UCSD-AML1 (cell line): Measurements from ENCODE around the gene YWHAH.

Experiments
- DNase-seq: peaks from one replicate; lab custom pipeline; 2025; ENCODE audit not compliant: unreplicated experiment; lab: John Stamatoyannopoulos, UW

The YWHAH gene

DNA sequence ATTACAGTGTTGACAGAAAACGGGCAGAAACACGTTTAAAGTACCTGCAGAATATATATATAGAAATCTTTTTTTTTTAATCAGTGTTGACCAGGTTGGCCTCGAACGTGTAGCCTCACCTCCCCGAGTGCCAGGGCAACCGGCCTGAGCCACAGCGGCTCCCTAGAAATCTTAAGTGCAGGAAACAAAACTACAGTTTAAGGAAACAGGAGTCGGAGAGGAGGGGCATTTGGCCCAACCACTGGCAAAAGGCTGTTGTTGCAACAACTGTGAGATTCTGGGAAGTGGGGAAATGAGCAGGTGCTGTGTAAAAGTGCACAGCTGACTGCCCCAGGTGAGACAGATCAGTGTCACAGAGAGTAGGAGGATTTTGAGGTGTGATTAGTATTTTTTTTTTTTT, 3.7 kb downstream of the YWHAH start:
- DNase-seq = no peak

DNA sequence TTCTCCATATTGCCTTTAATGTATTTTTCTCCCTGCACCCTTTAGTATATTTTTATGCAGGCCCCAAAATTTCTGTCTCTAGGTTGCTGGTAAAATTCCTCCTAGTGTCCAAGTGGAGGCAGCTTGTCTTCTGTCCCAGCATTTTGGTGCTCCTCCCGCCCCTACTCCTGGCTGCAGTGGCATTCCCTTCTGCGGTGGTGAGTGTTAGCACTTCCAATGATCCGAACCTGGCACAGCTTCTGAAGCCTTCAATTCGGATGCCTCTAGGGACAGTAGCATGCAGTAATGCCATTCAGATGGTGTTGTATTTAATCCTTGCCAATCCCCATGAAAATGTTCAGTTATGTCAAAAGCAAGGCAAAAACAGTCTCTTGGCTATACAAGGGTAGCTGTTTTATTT, 5.9 kb downstream of the YWHAH start:
- no peak for DNase-seq

DNA sequence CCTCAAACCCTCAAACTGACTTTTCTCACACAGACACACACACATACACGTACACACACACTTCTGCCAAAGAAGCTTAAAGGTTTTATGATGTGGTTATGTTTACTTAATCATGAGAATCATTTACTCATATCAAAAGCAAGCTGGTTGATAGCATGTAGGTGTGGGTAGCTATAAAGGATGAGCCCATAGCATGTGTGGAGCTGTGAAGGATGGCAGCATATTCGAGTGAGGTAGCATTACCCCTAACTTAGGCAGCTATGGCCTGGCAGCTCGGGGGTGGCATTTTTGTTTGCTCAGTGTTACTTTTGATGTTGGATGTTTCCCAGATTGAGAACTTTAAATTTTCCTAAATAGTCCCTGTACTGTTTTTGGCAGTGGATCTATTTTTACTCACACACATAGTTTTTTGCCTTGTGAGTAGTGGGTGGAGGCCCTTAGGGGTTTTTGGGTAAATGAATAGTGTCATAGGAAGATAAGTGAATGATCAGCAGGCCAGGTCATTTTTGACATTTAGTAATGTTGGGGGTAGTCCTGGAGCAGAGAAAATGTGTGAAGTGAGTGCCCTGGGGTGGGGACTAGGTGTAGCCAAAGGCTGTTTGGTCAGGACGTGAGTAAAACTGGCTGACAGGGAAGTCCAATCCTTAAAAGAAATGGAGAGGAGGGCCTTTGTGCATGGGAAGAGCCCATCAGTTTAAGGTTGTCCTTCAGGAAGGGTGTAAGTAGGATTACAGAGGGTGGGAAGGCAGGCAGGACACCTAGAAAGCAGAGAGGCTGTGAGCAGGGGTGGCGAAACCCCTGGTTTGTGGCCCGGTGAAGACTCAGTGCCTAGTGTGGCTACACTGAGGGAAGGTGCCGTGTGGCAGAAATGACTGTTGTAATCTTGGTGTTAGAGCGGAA, 7.1 kb downstream of the YWHAH start:
- no peak for DNase-seq

DNA sequence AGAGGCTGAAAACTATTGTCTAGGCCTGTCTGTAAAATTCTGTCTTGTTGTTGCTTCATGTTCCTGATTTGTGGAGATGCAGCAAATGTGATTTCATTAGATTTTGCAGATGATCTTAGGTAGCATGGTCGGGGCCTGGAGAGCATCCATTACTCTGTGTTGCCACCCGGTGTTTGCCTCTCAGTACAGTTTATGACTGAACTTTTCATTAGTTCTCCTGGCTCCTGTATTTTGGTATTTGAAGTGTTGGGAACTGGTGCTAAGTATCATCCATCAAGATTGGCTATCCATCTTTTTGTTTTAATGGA, 7.7 kb downstream of the YWHAH start:
- DNase-seq = no peak

DNA sequence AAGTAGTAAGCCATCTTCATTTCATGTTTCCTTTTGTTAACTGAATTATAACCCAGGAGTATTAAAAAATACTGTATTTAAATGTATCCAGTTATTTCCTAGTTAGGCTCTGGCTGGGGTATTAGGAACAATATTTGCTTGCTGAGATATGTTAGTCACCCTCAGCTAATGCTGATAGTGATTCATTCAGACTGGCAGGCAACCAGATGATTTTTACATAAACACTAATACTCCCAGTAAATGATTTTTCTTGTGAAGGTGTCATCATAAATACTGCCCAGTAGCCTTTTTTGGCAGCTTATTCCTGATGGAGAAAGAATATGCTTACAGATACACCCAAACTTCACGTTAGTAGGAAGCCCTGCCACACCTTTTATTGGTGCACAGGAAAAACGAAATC, 8.1 kb downstream of the YWHAH start:
- no peak for DNase-seq

DNA sequence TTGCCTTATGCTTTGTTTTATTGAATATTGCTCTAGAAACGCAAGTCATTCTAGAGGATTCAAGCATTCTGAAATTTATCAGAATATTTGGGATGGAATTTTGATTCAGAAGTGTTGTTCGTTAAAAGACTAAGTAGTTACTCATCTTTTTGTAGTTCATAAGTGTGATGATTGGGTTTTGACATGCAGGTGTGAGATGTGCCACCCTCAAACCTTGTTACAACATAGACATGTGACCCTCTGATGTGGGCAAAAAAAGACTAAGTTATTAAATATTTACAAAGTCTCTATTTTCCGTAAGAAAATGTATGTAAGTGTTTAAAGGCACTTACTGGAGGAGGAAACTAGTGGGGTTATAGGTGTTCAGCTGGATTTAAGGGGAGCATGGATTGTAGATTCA, 8.9 kb downstream of the YWHAH start:
- no peak for DNase-seq

DNA sequence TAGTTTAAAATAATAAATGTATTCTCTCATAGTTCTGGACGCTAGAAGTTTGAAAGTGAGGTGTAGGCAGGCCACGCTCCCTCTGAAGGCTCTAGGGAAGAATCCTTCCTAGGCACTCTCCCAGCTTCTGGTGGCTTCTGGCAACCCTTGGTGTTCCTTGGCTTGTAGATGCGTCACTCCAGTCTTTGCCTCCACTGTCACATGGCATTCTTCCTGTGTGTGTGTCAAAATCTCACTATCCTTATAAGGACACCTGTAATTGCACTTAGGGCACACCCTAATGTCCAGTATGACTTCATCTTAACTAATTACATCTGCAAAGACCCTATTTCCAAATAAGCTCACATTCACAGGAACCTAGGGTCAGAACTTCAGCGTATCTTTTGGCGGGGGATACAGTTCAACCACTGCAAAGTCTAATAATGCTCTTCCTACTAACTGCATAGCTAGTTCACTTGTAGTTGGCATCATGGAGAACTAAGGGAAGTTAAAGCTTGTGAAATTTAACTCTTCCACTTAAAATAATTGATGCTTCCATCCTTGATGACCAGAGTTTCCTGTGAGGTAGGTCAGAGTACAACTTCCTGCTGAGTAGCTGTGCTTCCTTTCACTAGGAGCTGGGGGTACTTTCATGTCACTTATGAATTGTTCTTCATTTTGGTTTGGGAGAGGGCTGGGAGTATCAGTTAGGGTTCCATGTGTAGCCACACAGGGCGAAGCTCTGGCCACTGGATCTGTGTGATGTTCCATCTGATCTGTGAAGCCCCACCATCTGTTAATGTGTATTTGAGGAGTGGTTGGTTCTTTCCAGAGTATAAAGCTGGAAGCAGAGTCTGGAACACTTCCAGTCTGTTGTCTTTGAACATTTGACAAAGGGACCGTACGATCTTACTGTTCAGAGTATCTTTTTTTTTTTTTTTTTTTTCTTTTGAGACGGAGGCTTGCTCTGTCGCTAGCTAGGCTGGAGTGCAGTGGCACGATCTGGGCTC, 10.5 kb downstream of the YWHAH start:
- no peak for DNase-seq

DNA sequence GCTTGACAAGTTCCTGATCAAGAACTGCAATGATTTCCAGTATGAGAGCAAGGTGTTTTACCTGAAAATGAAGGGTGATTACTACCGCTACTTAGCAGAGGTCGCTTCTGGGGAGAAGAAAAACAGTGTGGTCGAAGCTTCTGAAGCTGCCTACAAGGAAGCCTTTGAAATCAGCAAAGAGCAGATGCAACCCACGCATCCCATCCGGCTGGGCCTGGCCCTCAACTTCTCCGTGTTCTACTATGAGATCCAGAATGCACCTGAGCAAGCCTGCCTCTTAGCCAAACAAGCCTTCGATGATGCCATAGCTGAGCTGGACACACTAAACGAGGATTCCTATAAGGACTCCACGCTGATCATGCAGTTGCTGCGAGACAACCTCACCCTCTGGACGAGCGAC, 12.0 kb downstream of the YWHAH start:
- no peak for DNase-seq

DNA sequence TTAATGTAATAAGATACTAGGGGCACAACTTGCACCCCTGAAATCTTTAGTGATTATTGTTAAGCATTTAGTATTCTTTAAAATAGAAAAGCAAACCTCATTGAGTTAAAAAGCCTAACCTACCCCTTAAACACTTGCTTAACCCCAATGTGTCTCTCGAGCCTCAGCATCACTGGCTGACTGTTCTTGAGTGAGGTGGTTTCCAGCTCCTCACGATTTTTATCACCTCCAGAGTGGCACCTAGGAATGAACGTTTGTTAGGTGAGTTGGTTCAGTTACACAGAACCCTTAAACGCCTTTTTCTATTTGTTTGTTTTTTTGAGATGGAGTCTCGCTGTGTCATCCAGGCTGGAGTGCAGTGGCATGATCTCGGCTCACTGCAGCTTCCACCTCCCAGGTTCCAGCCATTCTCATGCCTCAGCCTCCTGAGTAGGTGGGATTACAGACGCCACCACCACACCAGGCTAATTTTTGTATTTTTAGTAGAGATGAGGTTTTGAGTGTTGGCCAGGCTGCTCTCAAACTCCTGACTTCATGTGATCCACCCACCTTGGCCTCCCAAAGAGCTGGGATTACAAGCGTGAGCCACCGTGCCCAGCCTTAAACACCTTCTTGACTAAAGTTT, 13.7 kb downstream of the YWHAH start:
- no peak for DNase-seq

DNA sequence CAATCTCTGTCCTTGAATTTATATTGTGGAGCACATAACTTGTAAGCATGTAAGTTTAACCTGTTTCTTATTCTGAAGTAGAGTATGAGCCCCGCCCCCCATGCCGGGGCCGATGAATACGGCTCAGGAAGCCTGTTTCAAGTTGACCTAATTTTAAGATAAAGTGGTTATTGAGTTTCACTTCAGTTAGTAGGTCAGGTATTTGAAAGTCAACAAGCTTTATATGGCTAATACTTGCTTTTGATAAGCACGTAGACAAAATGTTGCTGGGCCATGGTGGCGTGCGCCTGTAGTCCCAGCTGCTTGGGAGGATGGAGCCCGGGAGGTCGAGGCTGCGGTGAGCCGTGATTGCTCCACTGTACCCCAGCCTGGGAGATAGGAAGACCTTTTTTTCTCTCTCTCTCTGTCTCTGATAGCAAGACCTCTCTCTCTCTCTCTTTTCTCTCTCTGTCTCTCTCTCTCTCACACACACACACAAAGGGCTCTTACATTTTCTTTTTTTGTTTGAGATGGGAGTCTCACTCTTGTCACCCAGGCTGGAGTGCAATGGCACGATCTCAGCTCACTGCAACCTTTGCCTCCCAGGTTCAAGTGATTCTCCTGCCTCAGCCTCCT, 14.4 kb downstream of the YWHAH start:
- no peak for DNase-seq

DNA sequence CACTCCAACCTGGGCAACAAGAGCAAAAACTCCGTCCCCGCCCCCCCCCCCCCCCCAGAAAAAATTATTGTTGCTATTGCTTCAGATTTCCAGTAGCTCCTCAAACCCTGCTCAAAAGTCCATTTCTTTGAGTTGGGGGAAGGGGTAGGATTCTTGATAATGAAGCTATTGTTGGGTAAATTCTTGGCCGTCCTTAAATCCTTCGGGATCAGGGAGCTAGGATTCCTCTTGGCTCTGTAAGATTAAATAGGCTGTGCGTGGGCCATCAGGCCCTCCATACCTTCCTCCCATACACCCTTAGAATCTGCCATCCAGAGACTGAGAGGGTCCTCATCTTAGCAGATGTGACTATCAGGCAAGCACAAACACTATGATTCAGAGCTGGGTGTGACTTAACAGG, 16.4 kb downstream of the YWHAH start:
- DNase-seq = no peak

DNA sequence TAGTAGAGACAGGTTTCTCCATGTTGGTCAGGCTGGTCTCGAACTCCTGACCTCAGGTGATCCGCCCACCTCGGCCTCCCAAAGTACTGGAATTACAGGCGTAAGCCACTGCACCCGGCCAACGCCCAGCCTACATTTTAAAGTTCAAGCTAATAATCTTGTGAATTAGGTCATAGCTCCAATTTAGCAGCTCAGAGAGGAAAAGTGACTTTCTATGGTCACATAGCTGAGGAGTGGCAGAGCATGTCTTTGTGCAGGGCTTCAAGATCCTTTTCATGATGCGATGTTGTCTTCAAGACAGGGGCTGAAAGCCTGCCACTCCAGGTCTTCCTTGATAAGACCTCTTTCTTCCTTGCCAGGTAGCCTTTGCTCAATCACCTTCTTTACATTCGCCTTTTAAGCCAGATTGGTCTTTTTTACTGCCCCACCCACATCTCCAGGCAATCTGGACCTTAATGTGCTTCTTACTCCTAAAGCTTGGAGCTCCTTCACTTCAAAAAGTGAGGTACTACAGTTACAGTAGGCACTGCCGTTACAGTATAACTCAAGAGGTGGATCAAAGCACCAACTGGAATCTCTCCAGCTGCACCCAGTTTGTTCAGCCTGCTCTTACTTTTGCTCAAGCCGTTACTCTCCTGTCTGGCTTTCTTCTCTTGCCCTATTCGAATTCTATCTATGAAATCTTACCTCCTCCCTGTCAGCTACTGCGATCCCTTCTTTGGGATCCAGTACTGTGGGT, 18.2 kb downstream of the YWHAH start:
- DNase-seq = no peak

DNA sequence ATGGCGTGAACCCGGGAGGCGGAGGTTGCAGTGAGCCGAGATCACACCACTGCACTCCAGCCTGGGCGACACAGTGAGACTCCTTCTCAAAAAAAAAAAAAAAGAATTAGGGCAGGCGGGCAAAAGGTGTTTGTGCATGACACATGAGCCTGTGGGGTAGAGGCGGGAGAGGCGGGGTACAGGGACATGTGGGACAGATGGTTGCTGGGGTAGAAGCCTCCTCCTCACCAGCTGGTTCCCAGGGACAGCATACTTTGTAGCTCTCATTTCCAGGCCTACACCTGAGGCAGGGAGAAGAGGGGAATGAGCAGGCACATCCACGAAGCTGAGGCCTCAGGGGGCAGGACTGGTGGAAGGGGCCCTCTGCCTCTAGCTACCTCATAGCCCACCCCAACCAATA, 23.7 kb downstream of the YWHAH start:
- DNase-seq = no peak

DNA sequence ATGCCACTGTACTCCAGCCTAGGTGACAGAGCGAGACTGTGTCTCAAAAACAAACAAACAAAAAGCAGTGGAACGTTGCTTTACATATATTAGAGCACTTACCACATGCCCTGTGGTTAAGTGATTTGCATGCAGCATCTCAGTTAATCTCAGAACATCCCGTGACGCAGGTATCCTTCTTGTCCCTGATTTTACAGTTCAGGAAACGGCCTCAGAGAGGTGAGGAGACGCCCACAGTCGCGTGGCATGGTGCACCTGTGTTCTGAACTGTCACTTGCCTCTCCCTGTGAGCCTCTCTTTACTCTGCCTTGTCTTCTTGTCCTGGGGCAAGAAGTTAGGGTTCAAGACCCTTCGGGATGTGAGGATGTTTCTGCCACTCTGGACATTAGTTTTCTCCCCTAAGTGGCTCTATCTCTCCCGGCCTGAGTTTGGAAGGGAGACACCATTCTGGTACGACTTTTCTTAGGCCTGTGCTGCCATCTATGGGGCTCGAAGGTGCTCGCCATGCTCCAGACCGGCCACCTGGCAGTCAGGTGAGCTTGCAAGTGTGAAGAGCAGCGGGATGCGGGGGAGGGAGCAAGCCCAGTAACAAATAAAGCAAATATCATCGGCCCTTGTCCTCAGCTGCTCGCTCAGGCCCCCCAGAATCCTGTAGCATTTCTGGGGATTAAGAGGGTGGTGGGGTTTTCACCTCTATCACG, 25.6 kb downstream of the YWHAH start:
- peak; percentile 50 for DNase-seq

DNA sequence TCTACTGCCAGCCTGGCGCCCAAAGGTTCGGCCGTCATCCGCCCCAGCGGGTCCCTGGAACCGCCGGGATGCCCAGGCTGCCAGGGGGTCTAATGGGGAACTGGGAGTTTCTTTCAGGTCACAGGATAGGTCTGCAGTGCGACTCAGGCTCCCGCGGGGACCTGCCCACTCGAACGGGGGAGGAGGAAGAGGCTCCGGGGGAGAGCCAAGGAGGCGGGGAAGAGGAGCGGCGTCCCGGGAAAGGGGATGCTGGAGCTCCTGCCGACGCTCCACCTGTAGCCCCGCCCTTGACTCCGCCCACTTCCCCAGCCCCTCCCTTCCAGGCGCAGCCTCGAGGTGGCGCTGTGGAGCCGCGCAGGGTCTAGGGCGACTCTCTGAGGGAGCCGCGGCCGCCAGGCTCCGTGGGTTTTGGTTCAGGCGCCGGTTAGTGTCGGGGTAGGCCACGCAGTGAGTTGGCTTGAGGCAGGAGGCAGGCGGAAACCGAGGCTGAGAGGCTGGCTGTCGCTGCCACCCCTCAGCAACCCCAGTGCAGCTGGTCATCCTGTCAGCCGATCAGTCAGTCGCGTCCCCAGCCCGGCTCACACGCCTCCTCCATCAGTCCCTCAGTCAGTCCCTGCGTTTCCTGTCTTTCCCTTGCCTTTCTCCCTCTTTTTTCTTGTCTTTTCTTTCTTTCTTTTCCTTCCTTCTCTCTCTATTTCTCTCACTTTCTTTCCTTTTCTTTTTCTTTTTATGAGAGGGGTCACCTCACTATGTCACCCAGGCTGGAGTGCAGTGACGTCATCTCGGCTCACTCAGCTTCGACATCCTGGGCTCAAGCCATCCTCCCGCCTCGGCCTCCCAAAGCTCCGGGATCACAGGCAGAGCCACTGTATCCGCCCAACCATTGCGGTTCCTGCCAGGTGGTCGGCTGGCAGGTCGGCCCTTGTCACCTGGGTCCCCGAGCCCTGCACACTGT, 26.4 kb downstream of the YWHAH start:
- peak; percentile 90 for DNase-seq

DNA sequence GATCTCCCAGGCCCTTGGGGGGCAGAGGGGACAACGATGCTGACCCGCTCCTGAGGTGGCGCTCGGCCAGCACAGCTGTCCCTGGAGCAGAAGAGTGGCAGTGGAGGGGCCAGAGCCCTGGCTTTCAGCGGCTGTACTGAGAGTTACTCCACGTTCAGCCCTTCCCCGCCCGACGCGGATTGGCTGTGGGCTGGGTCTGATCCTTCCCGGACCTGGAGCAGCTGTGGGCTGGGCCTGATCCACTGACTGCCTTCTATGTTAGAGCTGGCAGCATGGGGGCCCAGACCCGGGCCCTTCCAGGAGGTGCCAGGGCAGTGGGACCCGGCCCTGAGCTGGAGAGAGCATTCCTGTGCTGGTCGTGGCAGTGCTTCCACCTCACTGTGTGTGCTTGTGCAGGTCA, 27.8 kb downstream of the YWHAH start:
- DNase-seq = no peak

DNA sequence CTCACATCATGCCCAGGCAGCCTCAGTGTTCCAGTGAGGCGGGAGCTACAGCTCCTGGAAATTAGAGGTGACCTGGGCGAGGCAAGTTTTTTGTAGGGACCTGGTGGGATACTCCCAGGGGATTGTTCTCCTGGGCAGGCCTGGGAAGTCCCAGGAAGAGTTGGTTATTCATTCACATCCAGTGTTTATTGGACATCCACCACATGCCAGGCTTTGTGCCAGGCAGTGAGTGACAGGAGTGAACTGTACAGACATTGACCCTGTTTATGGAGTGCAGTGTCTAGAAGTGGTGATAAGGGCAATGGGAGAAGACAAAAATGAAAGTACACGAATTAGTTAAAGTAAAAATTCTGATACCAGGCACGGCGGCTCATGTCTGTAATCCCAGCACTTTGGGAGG, 29.4 kb downstream of the YWHAH start:
- no peak for DNase-seq

DNA sequence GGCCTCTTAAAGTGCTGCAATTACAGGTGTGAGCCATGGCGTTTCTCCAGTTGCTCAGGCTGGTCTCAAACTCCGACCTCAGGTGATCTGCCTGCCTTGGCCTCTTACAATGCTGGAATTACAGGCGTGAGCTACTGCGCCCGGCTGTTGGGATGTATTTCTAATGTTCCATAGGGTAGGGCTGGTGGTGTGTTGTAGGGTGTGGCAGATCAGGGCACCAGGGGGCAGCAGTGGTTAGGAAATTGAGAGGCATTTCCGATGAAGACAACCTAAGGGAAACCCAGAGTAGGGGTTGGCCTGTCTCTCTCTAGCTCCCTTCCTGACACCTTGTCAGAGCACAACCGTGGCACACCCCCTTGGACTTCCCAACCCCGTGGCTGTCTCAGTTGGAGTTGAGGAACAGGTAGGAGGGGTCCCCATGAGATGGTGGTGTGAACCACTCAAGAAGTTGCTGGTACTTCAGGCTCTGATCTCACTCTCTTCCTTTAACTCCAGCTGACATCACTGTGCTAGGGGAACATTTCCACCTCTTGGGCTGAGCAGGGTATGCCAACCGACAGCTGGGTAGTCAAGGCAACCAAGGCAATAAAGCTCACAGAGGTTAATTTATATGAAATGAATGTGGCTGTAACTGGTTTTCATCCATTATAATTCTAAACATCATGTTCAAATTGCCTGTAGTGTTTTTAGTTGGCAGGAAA, 33.0 kb downstream of the YWHAH start:
- peak; percentile 77 for DNase-seq
